ENCODE data around the gene SMARCA2.

SMARCA2 gene

GRCh38 chr9:2032234-2032633, 17.1 kb downstream of the SMARCA2 start:
- DNase-seq (ENCODE audit: low spot score), result no peak
- TF ChIP-seq, protein P1, sequence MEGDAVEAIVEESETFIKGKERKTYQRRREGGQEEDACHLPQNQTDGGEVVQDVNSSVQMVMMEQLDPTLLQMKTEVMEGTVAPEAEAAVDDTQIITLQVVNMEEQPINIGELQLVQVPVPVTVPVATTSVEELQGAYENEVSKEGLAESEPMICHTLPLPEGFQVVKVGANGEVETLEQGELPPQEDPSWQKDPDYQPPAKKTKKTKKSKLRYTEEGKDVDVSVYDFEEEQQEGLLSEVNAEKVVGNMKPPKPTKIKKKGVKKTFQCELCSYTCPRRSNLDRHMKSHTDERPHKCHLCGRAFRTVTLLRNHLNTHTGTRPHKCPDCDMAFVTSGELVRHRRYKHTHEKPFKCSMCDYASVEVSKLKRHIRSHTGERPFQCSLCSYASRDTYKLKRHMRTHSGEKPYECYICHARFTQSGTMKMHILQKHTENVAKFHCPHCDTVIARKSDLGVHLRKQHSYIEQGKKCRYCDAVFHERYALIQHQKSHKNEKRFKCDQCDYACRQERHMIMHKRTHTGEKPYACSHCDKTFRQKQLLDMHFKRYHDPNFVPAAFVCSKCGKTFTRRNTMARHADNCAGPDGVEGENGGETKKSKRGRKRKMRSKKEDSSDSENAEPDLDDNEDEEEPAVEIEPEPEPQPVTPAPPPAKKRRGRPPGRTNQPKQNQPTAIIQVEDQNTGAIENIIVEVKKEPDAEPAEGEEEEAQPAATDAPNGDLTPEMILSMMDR (IDR thresholded peaks at IDR 0.05; ENCODE audit: borderline replicate concordance, control extremely low read depth, extremely low read depth, insufficient read depth, missing control alignments), result no peak
- in situ Hi-C loops (cut with MboI; ENCODE audit: low sequenced_read_pairs, unreplicated experiment), result no loop called here

- DNase-seq (ENCODE audit: low spot score), result no peak
- in situ Hi-C loops (cut with MboI; ENCODE audit: low sequenced_read_pairs, unreplicated experiment), result no loop called here
- TF ChIP-seq, protein P1 (IDR thresholded peaks at IDR 0.05; ENCODE audit: borderline replicate concordance, control extremely low read depth, extremely low read depth, insufficient read depth, missing control alignments), result no peak
Measured at GRCh38 chr9:2036844-2037243, 21.7 kb downstream of the SMARCA2 start.

- TF ChIP-seq, protein P1 (IDR thresholded peaks at IDR 0.05; ENCODE audit: borderline replicate concordance, control extremely low read depth, extremely low read depth, insufficient read depth, missing control alignments), result no peak
- no peak for DNase-seq (ENCODE audit: low spot score)
- in situ Hi-C loops (cut with MboI; ENCODE audit: low sequenced_read_pairs, unreplicated experiment), result no loop called here
Measured at GRCh38 chr9:2039294-2040180, 24.4 kb downstream of the SMARCA2 start.

DNA sequence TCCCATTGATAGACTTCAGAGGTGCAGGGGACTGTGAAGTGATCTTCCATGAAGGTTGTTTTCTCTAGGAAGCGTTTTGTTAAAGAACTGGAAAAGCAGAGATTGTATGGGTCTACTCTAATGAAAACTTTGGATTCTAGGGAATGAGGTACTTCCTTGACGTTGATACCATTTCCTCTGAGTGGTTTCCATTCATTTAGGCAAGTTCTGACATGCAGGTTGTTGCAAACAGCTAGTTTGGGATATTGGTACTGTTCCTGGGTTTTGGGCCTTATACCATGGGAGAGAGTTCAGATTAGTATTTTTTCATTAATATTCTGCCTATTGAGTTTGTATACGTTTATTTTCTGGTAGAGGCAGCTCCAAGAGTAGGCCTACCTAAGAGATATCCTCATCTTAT, 25.7 kb downstream of the SMARCA2 start:
- in situ Hi-C loops (cut with MboI; ENCODE audit: low sequenced_read_pairs, unreplicated experiment), result no loop called here
- TF ChIP-seq, protein P1 (IDR thresholded peaks at IDR 0.05; ENCODE audit: borderline replicate concordance, control extremely low read depth, extremely low read depth, insufficient read depth, missing control alignments), result no peak
- DNase-seq (ENCODE audit: low spot score), result no peak

DNA sequence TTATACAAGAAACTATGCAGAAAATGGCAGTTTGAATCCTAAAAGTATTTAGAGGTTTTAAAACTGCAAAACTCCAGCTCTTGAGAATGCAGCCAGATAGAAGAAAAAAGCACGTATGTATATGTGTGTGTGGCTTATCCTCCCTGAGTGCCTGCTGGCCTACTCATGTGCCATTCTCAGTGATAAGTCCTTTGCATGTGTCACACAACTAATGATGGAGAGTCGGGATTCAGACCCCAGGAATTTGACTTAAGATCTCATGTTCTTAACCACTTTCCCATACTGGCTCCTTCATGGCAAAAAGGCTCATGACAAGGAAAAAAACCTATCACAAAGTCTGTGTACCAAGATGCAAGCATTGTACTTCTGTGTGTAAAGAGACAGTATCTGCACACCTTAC, 26.6 kb downstream of the SMARCA2 start:
- TF ChIP-seq, protein P1 (IDR thresholded peaks at IDR 0.05; ENCODE audit: borderline replicate concordance, control extremely low read depth, extremely low read depth, insufficient read depth, missing control alignments), result no peak
- DNase-seq (ENCODE audit: low spot score), result no peak
- in situ Hi-C loops (cut with MboI; ENCODE audit: low sequenced_read_pairs, unreplicated experiment), result no loop called here

- TF ChIP-seq, protein P1 (IDR thresholded peaks at IDR 0.05; ENCODE audit: borderline replicate concordance, control extremely low read depth, extremely low read depth, insufficient read depth, missing control alignments), result no peak
- in situ Hi-C loops (cut with MboI; ENCODE audit: low sequenced_read_pairs, unreplicated experiment), result no loop called here
- peak; percentile 40 for DNase-seq (ENCODE audit: low spot score)
Measured at GRCh38 chr9:2043243-2043642, 28.1 kb downstream of the SMARCA2 start.
